Activated T-cell treated with anti-CD3 and anti-CD28 coated beads, Interleukin-2, amount 50 U/mL, for 1 hour (primary cell): ENCODE measurements around the gene NELL1.

Experiments
- DNase-seq: peaks from one replicate; pipeline ENCODE4 v3.0.0-alpha.2; 2020

The NELL1 gene

GRCh38 chr11:20668844-20669819, at the start of gene NELL1:
TSS of gene NELL1 (plus strand) at chr11:20669586.
- DNase-seq = no peak

- no peak for DNase-seq
These were observed 48.4 kb upstream of the NELL1 start for GRCh38 chr11:20620988-20621387.

GRCh38 chr11:20621679-20622078, 47.7 kb upstream of the NELL1 start:
- DNase-seq = no peak

- no peak for DNase-seq
These were observed 46.1 kb upstream of the NELL1 start for GRCh38 chr11:20623252-20623651.

- no peak for DNase-seq
These were observed 43.1 kb upstream of the NELL1 start for GRCh38 chr11:20626279-20626678.

GRCh38 chr11:20627026-20627425, 42.4 kb upstream of the NELL1 start:
- DNase-seq = no peak

GRCh38 chr11:20627701-20628100, 41.7 kb upstream of the NELL1 start:
- DNase-seq = no peak

- no peak for DNase-seq
These were observed 37.7 kb upstream of the NELL1 start for GRCh38 chr11:20631519-20632168.

- DNase-seq = no peak
These were observed 37.2 kb upstream of the NELL1 start for GRCh38 chr11:20632169-20632532.

- DNase-seq = no peak
These were observed 35.3 kb upstream of the NELL1 start for GRCh38 chr11:20634044-20634443.

GRCh38 chr11:20634781-20635180, 34.6 kb upstream of the NELL1 start:
- DNase-seq = no peak

- no peak for DNase-seq
These were observed 31.3 kb upstream of the NELL1 start for GRCh38 chr11:20638074-20638473.

GRCh38 chr11:20639688-20640087, 29.7 kb upstream of the NELL1 start:
- no peak for DNase-seq

GRCh38 chr11:20640401-20640800, 29.0 kb upstream of the NELL1 start:
- DNase-seq = no peak

- no peak for DNase-seq
These were observed 25.0 kb upstream of the NELL1 start for GRCh38 chr11:20644360-20644759.

GRCh38 chr11:20647976-20648565, 21.3 kb upstream of the NELL1 start:
- DNase-seq = no peak

- no peak for DNase-seq
These were observed 17.1 kb upstream of the NELL1 start for GRCh38 chr11:20652150-20652806.

GRCh38 chr11:20654038-20654437, 15.3 kb upstream of the NELL1 start:
- no peak for DNase-seq

- DNase-seq = no peak
These were observed 12.5 kb upstream of the NELL1 start for GRCh38 chr11:20656901-20657300.

- no peak for DNase-seq
These were observed 11.3 kb upstream of the NELL1 start for GRCh38 chr11:20658135-20658534.

GRCh38 chr11:20661445-20661844, 7.9 kb upstream of the NELL1 start:
- no peak for DNase-seq

- no peak for DNase-seq
These were observed 7.5 kb upstream of the NELL1 start for GRCh38 chr11:20661850-20662249.

GRCh38 chr11:20668131-20668809, 1.1 kb upstream of the NELL1 start:
- no peak for DNase-seq
